Testis (tissue), 2 donors: ENCODE results near the gene CELA1.

Experiments
- POLR2A ChIP-seq: fragments of 450-650 bp; IDR thresholded peaks from one replicate; pipeline ENCODE4 v1.6.1; 2017; ENCODE audit warnings: antibody characterized with exemption, mild to moderate bottlenecking, moderate library complexity
- TF ChIP-seq, protein P1 (sequence below), 3 experiments: fragments of 450-650 bp in 2 of 3; fragments of 200-600 bp in 1 of 3; sonication (generic) in 1 of 3; IDR thresholded peaks; one replicate each; pipeline ENCODE4 v1.5.1; 2016 to 2019; ENCODE audit warnings: antibody characterized with exemption in 3 of 3, mild to moderate bottlenecking in 2 of 3, moderate library complexity in 1 of 3

- TF ChIP-seq, protein P1, sequence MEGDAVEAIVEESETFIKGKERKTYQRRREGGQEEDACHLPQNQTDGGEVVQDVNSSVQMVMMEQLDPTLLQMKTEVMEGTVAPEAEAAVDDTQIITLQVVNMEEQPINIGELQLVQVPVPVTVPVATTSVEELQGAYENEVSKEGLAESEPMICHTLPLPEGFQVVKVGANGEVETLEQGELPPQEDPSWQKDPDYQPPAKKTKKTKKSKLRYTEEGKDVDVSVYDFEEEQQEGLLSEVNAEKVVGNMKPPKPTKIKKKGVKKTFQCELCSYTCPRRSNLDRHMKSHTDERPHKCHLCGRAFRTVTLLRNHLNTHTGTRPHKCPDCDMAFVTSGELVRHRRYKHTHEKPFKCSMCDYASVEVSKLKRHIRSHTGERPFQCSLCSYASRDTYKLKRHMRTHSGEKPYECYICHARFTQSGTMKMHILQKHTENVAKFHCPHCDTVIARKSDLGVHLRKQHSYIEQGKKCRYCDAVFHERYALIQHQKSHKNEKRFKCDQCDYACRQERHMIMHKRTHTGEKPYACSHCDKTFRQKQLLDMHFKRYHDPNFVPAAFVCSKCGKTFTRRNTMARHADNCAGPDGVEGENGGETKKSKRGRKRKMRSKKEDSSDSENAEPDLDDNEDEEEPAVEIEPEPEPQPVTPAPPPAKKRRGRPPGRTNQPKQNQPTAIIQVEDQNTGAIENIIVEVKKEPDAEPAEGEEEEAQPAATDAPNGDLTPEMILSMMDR (IDR thresholded peaks at IDR 0.05): no peak
- no peak for TF ChIP-seq POLR2A
Observed at GRCh38 chr12:51362747-51363342, 16.4 kb upstream of the CELA1 start.
